HUES48 (cell line): ENCODE results near the gene ABCG4.
"Not testable (repeated sequence)": the region's sequence is repeated elsewhere in the genome, so short reads cannot be mapped to it uniquely, and the experiment has no call there.

Experiments used
- H3K27ac ChIP-seq: one replicate; pipeline ENCODE4 v1.7.0; 2013; ENCODE audit warnings: low read depth, low read length, inconsistent platforms
- H3K27me3 ChIP-seq: 2 replicates; pipeline ENCODE4 v1.6.1; 2013; ENCODE audit warnings: mild to moderate bottlenecking, low read length; ENCODE audit not compliant: control insufficient read depth, insufficient read depth
- H3K36me3 ChIP-seq: 2 replicates; pipeline ENCODE4 v1.6.1; 2013; ENCODE audit warnings: low read length; ENCODE audit not compliant: control insufficient read depth, insufficient read depth
- H3K4me1 ChIP-seq: 2 replicates; pipeline ENCODE4 v1.6.1; 2013; ENCODE audit warnings: mild to moderate bottlenecking, low read length; ENCODE audit not compliant: control insufficient read depth, insufficient read depth
- H3K4me3 ChIP-seq: 2 replicates; pipeline ENCODE4 v1.5.1; 2013; ENCODE audit warnings: mild to moderate bottlenecking, low read depth, low read length
- H3K9ac ChIP-seq: 2 replicates; pipeline ENCODE4 v1.6.1; 2013; ENCODE audit warnings: mild to moderate bottlenecking, low read depth, low read length, moderate library complexity
- H3K9me3 ChIP-seq: 2 replicates; pipeline ENCODE4 v1.6.1; 2013; ENCODE audit warnings: low read length; ENCODE audit not compliant: control insufficient read depth, insufficient read depth

Gene ABCG4

GRCh38 chr11:119149018-119149785, at the start of gene ABCG4:
Gene ABCG4, plus strand, starts transcription at chr11:119149052. Its CDS starts 914 bp downstream, at chr11:119149966.
- Histone ChIP-seq H3K4me3 (peak within 1 kb of the TSS; percentile 66), H3K4me1 (peaks cover 9% of the 10 kb centered on the region), H3K27ac (no peak within 1 kb of the TSS), H3K27me3 (peaks cover 45% of the 10 kb centered on the region), H3K9ac (no peak within 1 kb of the TSS), H3K36me3 (no peaks in the 10 kb centered on the region), H3K9me3 (no peaks in the 10 kb centered on the region)

DNA sequence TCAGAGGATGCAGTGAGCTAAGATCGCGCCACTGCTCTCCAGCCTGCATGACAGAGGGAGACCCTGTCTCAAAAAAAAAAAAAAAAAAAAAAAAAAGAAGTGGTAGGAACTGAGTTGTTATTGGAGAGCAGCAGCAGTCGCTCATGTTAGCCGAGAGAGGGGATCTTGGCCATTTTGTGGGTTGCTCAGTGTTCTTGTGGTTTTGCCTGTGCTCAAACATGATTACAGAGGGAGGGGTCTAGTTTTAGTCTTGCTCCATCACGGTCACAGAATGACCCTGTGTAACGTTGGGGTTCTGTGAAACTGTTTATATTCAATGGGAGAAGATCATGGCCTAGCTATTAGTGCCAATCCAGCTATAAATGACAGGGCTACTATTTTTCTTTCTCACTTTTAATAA, 49.1 kb upstream of the ABCG4 start:
- Histone ChIP-seq H3K9me3 (no peaks in the 10 kb centered on the region), H3K36me3 (peaks cover 36% of the 10 kb centered on the region), H3K27ac (no peak overlapping the region), H3K9ac (no peak overlapping the region), H3K27me3 (no peaks in the 10 kb centered on the region), H3K4me3 (peak overlapping the region; percentile 86; the same call in 1 of the 2 replicates), H3K4me1 (peaks cover 13% of the 10 kb centered on the region)

GRCh38 chr11:119100246-119100970, 48.4 kb upstream of the ABCG4 start:
- Histone ChIP-seq H3K9ac (0 out of 2 replicates have a peak overlapping the region, but pooled peaks have one; percentile 91), H3K4me3 (peak overlapping the region; percentile 86), H3K9me3 (no peaks in the 10 kb centered on the region), H3K27ac (no peak overlapping the region), H3K36me3 (peaks cover 36% of the 10 kb centered on the region), H3K27me3 (no peaks in the 10 kb centered on the region), H3K4me1 (peaks cover 13% of the 10 kb centered on the region)

DNA sequence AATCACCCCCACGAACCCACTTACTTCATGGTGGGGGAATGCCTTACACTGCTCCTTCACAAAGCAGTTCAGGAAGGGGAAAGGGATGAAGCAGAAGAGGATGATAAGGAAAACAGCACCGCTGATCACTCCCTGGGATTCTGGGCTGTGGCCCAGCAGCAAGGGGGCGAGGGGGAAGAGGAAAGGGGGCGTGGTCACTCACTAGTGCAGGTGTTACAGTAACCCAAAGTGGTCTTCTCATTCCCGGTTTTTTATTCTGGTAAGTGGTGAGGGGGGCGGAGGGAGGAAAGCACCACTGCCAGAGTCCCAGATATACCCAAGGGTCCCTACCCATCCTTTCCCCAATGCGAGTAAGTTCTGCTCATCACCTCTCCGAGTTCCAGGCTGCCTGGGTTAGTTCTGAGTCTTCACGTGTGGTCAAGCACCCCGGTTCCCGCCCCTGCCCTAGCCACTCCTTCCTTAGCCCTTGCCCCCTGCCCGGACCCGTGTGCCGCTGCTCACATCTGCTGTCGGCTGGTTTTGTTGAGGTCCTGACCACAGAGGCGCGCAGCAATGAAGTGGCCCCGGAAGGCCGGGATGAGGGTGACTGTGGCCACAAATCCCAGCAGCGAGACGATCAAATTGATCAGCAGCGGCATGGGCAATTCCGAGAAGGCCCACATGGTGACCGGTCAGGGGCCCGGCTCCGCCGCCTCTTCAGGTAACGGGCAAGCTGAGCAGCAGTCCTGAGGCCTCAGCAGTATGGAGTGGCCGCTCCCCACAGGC, 47.7 kb upstream of the ABCG4 start:
- H3K4me1 ChIP-seq: peaks cover 15% of the 10 kb centered on the region
- no peaks in the 10 kb centered on the region for H3K27me3 ChIP-seq
- H3K27ac ChIP-seq: peak overlapping the region; percentile 90
- peak overlapping the region; percentile 91 for H3K9ac ChIP-seq
- peak overlapping the region; percentile 86 for H3K4me3 ChIP-seq
- H3K36me3 ChIP-seq: peaks cover 34% of the 10 kb centered on the region
- H3K9me3 ChIP-seq: no peaks in the 10 kb centered on the region

DNA sequence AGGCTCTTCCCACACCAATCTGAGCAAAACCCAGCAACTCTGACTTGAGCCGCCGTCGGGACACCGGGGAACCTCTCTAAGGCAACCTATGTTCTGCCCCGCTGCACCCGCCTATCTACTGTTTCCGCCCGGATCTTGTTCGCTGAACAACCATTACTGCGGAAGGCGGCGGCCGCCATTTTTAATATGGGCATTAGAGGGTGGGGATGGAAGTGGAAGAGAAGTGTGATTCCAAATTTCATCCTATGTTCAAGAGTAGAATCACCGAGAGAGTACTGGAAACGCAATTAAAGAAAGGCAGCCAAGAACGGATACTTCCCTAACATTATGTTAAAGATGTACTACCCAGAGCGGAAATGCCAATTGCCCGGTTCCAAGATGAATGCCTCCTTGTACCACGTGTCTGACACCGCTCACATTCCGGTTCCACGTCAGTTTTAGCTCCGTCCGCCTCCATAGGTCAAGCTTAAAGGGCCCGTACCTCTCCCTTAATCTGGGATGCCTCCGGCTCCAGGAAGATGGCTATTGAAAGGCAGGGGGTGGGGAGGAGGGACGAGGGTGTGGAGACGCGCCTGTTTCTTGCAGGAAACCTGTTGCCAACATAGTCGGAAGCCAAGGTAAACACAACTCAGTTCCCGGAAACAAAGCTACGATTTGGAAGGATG, 47.0 kb upstream of the ABCG4 start, which contains the start of gene DPAGT1:
Gene DPAGT1, minus strand, starts transcription at position 95 of the 665 bp plus-strand sequence. CDS start 198 bp downstream, outside the sequence.
- no peaks in the 10 kb centered on the region for H3K27me3 ChIP-seq
- H3K4me1 ChIP-seq: peaks cover 22% of the 10 kb centered on the region
- H3K4me3 ChIP-seq: peak within 1 kb of the TSS; percentile 86
- peak within 1 kb of the TSS; percentile 90 for H3K27ac ChIP-seq
- H3K9me3 ChIP-seq: no peaks in the 10 kb centered on the region
- peak within 1 kb of the TSS; percentile 91 for H3K9ac ChIP-seq
- peaks cover 27% of the 10 kb centered on the region for H3K36me3 ChIP-seq

GRCh38 chr11:119103161-119103664, 45.6 kb upstream of the ABCG4 start:
- Histone ChIP-seq H3K4me3 (peak overlapping the region; percentile 86; the same call in 1 of the 2 replicates), H3K4me1 (peaks cover 26% of the 10 kb centered on the region), H3K36me3 (peaks cover 14% of the 10 kb centered on the region), H3K27ac (peak overlapping the region; percentile 90)
- H3K9ac ChIP-seq, H3K27me3 ChIP-seq, H3K9me3 ChIP-seq: not testable (repeated sequence)

DNA sequence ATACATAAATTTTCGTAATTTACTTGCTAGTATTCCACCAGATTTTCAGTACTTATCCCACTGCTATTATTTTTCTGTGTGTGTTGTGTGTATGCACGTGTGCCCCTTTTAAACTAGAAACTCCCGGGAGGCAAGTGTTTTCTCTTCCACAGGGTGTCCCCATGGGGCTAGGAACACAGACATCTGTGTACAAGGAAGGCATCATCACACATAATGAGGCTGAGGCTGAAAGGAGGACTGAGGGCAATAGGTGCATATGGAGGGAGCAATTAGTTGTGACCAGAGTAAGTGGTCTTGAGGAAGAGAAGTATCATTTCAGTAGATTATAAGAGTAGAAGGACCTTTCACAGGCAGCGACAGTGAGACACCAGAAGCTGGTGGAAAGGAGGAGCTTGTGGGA, 45.1 kb upstream of the ABCG4 start:
- H3K9ac ChIP-seq: no peak overlapping the region

DNA sequence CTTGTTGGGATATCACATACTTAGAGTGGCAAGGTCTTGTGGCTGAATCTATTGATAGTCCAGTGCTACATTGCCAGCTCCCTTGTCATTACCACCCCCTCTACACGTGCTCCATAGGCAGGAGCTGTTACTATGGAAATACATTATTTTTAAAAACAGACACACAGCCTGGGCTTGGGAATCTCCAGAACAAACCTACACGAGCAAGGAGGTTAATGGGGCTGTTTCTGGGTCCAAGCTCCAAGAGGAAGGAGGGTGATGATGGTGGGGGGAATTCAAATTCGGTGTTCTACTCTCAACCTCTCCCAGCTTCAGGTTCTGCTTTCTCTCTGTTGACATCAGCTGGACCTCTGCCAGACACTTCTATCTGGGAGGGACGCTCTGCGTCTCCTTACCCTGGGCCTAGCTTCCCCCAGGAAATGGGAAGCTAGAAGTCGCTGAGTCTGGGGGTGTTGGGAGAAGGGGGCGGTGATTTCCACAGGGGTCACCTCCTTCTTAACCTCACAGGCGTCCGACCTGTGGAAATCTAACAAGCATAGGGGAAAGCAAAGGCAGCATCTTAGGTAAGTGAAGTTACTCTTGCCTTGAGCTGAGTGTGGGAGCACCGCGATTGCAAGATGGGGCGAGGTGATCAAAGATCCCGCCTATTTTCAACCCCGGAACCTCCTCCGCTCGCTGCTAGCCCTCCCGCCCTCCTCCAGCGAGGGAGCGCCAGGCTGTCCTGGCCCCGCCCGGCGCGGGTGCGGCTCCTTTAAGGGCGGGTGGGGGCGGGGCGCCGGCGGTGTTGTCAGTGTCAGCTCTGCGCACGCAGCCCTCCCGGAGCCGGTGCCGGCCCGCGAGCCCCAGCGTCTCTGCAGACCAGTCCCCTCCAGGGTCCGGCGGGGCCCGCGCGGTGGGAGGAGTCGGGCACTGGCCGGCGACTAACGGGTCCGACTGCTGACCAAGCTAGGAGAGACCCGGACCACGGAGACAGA, 42.0 kb upstream of the ABCG4 start, which contains the start of gene C2CD2L:
Gene C2CD2L, plus strand, starts transcription at position 781 of the 974 bp plus-strand sequence. CDS start 398 bp downstream, outside the sequence.
- no peak within 1 kb of the TSS for H3K27ac ChIP-seq

More for the DNA sequence above, 45.1 kb upstream of the ABCG4 start:
- Histone ChIP-seq H3K9me3 (no peaks in the 10 kb centered on the region), H3K36me3 (peaks cover 8% of the 10 kb centered on the region; the same call in 1 of the 2 replicates), H3K4me3 (no peak overlapping the region), H3K27me3 (peaks cover 12% of the 10 kb centered on the region), H3K4me1 (peaks cover 26% of the 10 kb centered on the region), H3K27ac (no peak overlapping the region)

DNA sequence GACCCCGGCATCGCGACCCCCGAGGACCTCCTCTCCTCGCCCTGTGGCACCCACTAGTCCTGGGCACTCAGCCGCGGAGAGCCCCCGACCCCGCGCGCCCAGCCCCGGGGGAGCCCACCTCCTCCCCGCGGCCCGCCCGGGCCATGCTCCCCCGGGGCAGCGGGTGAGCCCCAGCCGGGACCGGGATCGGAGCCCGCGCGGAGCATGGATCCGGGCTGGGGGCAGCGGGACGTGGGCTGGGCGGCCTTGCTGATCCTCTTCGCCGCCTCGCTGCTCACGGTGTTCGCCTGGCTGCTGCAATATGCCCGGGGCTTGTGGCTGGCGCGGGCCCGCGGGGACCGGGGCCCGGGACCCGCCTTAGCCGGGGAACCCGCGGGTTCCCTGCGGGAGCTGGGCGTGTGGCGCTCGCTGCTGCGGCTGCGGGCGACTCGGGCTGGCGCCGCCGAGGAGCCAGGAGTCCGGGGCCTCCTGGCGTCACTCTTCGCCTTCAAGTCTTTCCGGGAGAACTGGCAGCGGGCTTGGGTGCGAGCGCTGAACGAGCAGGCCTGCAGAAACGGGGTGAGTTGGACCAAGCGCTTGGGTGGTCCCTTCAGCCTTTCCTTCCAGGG, 41.2 kb upstream of the ABCG4 start:
- Histone ChIP-seq H3K27ac (no peak overlapping the region), H3K9me3 (no peaks in the 10 kb centered on the region), H3K4me1 (peaks cover 14% of the 10 kb centered on the region), H3K36me3 (peaks cover 6% of the 10 kb centered on the region; the same call in 1 of the 2 replicates), H3K4me3 (peak overlapping the region; percentile 75), H3K9ac (no peak overlapping the region; the same call in 1 of the 2 replicates), H3K27me3 (peaks cover 14% of the 10 kb centered on the region)

More for the DNA sequence above, 42.0 kb upstream of the ABCG4 start, which contains the start of gene C2CD2L:
- H3K9me3 ChIP-seq: no peaks in the 10 kb centered on the region
- peaks cover 6% of the 10 kb centered on the region; the same call in 1 of the 2 replicates for H3K36me3 ChIP-seq
- peak within 1 kb of the TSS; percentile 75 for H3K4me3 ChIP-seq
- H3K27me3 ChIP-seq: peaks cover 14% of the 10 kb centered on the region
- H3K4me1 ChIP-seq: peaks cover 16% of the 10 kb centered on the region
- H3K9ac ChIP-seq: peak within 1 kb of the TSS; percentile 54
